Sigmoid colon (tissue), 7 donors: Measurements from ENCODE around the gene NAALADL2. TPM values are rescaled to one million over a fixed set of nuclear protein-coding genes. Genes with fewer than 3 reads are reported as not detected.

Experiments used
- DNase-seq: peaks from one replicate; pipeline ENCODE4 v3.0.0-alpha.2; 2019
- H3K27ac ChIP-seq, 4 donors: fragments of 200-600 bp; sonication (generic); one replicate each; pipeline ENCODE4 v1.5.1; 2016 to 2019; ENCODE audit warnings: mild to moderate bottlenecking in 1 of 4
- H3K27me3 ChIP-seq, 3 donors: fragments of 200-600 bp; sonication (generic); one replicate each; pipeline ENCODE4 v1.5.1; 2019; ENCODE audit warnings: mild to moderate bottlenecking in 1 of 3
- H3K36me3 ChIP-seq, 4 donors: fragments of 200-600 bp; sonication (generic); one replicate each; pipeline ENCODE4 v1.5.1; 2016 to 2019
- H3K4me1 ChIP-seq, 4 donors: fragments of 200-600 bp; sonication (generic); one replicate each; pipeline ENCODE4 v1.5.1; 2017 to 2019
- H3K4me3 ChIP-seq, 4 donors: fragments of 200-600 bp; sonication (generic); one replicate each; pipeline ENCODE4 v1.5.1; 2017 to 2019; ENCODE audit warnings: mild to moderate bottlenecking in 2 of 4, moderate library complexity in 1 of 4
- H3K9me3 ChIP-seq, 4 donors: fragments of 200-600 bp in 3 of 4; sonication (generic) in 3 of 4; one replicate each; pipeline versions ENCODE4 v1.5.1 to v1.6.1; 2013 to 2019
- EP300 ChIP-seq, 4 donors: sonication (generic); formaldehyde crosslinking; IDR thresholded peaks; one replicate each; pipeline ENCODE4 v1.6.1; 2017; ENCODE audit warnings: antibody characterized with exemption in 4 of 4
- POLR2A ChIP-seq, 2 donors: fragments of 450-650 bp; IDR thresholded peaks; one replicate each; pipeline ENCODE4 v1.6.1; 2016; ENCODE audit warnings: antibody characterized with exemption in 2 of 2, mild to moderate bottlenecking in 2 of 2, moderate library complexity in 2 of 2
- POLR2AphosphoS5 ChIP-seq, 4 donors: sonication (generic); formaldehyde crosslinking; IDR thresholded peaks; one replicate each; pipeline ENCODE4 v1.6.1; 2017; ENCODE audit warnings: antibody characterized with exemption in 4 of 4
- WGBS, 2 donors: extraction: QIAGEN DNeasy Blood & Tissue Kit; methylation state at CpG; one replicate each; pipeline ENCODE4 v1.1.7; 2013; 5-methylcytosine and 5-hydroxymethylcytosine counted together
- intact Hi-C: fragments of 100-400 bp; cut with DNase I; formaldehyde crosslinking; loops from one replicate; pipeline ENCODE4 v1.15.1; 2023
- polyA plus RNA-seq, 3 donors: library from polyadenylated mRNA; stranded (reverse); fragments of 200-250 nt; gene quantifications; one replicate each; pipeline ENCODE4 v1.2.3, GENCODE V29; 2013
- total RNA-seq, 4 donors: library from RNA; depleted of rRNA; stranded (reverse); fragments of >200 nt; gene quantifications; one replicate each; pipeline ENCODE4 v1.1.0, GENCODE V29; 2016
- TF ChIP-seq, protein P1 (sequence below), 4 experiments: fragments of 450-650 bp in 3 of 4; fragments of 200-600 bp in 1 of 4; IDR thresholded peaks; one replicate each; pipeline ENCODE4 v1.5.1; 2016 to 2019; ENCODE audit warnings: antibody characterized with exemption in 4 of 4, mild to moderate bottlenecking in 3 of 4, moderate library complexity in 2 of 4
- donor health status: healthy with polysubstance abuse.
- donor health status: Bipolar disorder and iron deficiency.
- donor health status: healthy.

Gene NAALADL2
- total and polyA plus RNA-seq, 7 donors: 0.46 to 18.5 (median 6.0) TPM

DNA sequence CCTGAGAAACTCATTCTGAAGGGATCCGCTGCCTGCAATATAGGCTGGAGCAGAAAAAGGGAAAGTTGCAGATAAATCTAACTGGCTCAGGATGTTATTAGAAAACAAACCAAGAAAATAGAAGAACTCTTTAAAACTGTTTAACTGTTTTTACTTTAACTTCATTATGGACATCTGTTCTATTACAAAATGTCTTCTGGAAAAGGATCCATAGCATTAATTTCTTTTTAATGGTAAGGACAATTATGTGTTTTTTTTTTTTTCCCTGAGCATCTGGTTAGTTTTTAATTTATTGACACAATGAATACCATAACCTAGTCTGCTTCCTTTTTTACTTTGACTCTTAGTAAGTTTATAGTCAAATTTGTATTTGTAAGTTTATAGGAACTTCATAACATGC lies 239.5 kb downstream of the NAALADL2 start:
- DNase-seq: no peak
- intact Hi-C loops: no loop called here
- no peaks in the 10 kb centered on the region for H3K36me3 ChIP-seq
- no peak overlapping the region for H3K27ac ChIP-seq
- 98 to 100% methylated on average over 1 of the region's 1 CpG for WGBS, 2 donors
- peaks cover 0 to 19% (median 4%) of the 10 kb centered on the region in 4 donors for H3K4me1 ChIP-seq
- H3K4me3 ChIP-seq: no peak overlapping the region
- TF ChIP-seq POLR2A (IDR thresholded peaks at IDR 0.05): no peak
- TF ChIP-seq, protein P1, sequence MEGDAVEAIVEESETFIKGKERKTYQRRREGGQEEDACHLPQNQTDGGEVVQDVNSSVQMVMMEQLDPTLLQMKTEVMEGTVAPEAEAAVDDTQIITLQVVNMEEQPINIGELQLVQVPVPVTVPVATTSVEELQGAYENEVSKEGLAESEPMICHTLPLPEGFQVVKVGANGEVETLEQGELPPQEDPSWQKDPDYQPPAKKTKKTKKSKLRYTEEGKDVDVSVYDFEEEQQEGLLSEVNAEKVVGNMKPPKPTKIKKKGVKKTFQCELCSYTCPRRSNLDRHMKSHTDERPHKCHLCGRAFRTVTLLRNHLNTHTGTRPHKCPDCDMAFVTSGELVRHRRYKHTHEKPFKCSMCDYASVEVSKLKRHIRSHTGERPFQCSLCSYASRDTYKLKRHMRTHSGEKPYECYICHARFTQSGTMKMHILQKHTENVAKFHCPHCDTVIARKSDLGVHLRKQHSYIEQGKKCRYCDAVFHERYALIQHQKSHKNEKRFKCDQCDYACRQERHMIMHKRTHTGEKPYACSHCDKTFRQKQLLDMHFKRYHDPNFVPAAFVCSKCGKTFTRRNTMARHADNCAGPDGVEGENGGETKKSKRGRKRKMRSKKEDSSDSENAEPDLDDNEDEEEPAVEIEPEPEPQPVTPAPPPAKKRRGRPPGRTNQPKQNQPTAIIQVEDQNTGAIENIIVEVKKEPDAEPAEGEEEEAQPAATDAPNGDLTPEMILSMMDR (IDR thresholded peaks at IDR 0.05): no peak
- no peak for TF ChIP-seq POLR2AphosphoS5 (IDR thresholded peaks at IDR 0.05)
- no peak for TF ChIP-seq EP300 (IDR thresholded peaks at IDR 0.05)
- H3K9me3 ChIP-seq: no peaks in the 10 kb centered on the region
- no peaks in the 10 kb centered on the region for H3K27me3 ChIP-seq

DNA sequence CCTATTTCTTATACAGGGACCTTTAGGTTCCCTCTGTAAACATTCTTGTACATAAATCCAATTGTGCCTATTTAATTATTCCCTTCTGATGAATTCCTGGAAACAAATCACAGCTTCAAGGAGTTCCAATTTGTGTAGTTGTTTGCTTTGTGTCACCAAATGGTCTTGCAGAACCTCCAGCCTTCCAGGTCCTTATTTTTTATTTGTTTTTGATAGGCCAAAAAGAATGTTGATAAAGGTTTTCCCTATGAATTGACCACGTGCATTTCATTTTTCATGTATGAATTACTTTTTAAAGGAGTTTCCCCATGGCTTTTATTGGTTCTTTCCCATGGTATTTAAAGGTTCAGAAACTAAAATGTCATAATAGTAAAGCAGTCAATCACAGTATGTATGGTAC lies 243.0 kb downstream of the NAALADL2 start:
- Histone ChIP-seq H3K4me3 (no peak overlapping the region), H3K27me3 (no peaks in the 10 kb centered on the region), H3K9me3 (no peaks in the 10 kb centered on the region), H3K4me1 (peaks cover 0 to 5% (median 0%) of the 10 kb centered on the region in 4 donors), H3K36me3 (no peaks in the 10 kb centered on the region), H3K27ac (no peak overlapping the region)
- no peak for TF ChIP-seq EP300 (IDR thresholded peaks at IDR 0.05)
- TF ChIP-seq, protein P1 (IDR thresholded peaks at IDR 0.05): no peak
- no peak for TF ChIP-seq POLR2AphosphoS5 (IDR thresholded peaks at IDR 0.05)
- no peak for TF ChIP-seq POLR2A (IDR thresholded peaks at IDR 0.05)
- 60 to 61% methylated on average over 1 of the region's 1 CpG for WGBS, 2 donors
- intact Hi-C loops: no loop called here
- DNase-seq: no peak

DNA sequence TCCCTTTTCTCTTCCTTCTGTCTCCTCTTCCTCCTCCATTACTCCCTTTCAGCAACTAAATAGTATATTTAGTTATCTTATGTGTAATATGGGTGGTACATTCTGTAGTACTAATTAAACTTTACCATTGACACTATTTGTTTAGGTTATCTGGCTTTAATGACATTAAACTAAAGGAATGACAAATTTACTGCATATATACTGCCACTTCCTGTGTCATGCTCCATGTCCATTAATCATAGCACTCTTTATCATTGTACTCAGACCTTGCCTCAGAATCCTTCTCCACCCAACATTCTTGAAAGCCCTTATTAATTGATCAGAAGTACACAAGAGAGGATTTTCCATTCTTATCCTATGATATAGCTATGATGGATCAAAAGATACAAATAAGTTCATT lies 244.2 kb downstream of the NAALADL2 start:
- TF ChIP-seq POLR2AphosphoS5 (IDR thresholded peaks at IDR 0.05) (no peak), POLR2A (IDR thresholded peaks at IDR 0.05) (no peak), EP300 (IDR thresholded peaks at IDR 0.05) (no peak)
- TF ChIP-seq, protein P1 (IDR thresholded peaks at IDR 0.05): no peak
- H3K27ac ChIP-seq: no peak overlapping the region
- H3K36me3 ChIP-seq: no peaks in the 10 kb centered on the region
- DNase-seq: no peak
- no peaks in the 10 kb centered on the region for H3K9me3 ChIP-seq
- intact Hi-C loops: no loop called here
- H3K4me3 ChIP-seq: no peak overlapping the region
- no peaks in the 10 kb centered on the region for H3K27me3 ChIP-seq
- H3K4me1 ChIP-seq: no peaks in the 10 kb centered on the region

DNA sequence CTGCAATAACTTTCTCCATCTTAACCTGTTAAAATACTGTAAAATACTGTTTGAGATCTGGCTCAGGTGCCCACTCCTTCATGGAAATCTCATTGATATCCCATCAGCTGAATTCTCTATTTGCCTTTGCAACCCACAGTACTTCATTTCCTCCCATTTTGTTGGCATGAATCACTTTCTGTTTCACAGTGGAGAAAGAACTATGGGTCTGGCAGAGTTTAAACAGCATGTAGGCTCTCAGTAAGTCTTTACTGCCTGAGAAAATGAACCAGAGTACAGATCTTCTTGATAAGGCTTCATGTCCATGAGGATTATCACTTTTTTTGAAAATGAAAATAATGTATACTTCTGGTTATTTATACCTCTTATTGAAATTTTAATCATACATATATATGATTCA lies 245.9 kb downstream of the NAALADL2 start:
- H3K36me3 ChIP-seq: no peaks in the 10 kb centered on the region
- intact Hi-C loops: no loop called here
- H3K27me3 ChIP-seq: no peaks in the 10 kb centered on the region
- TF ChIP-seq POLR2AphosphoS5 (IDR thresholded peaks at IDR 0.05) (no peak), POLR2A (IDR thresholded peaks at IDR 0.05) (no peak), EP300 (IDR thresholded peaks at IDR 0.05) (no peak)
- TF ChIP-seq, protein P1 (IDR thresholded peaks at IDR 0.05): no peak
- no peaks in the 10 kb centered on the region for H3K4me1 ChIP-seq
- H3K9me3 ChIP-seq: no peaks in the 10 kb centered on the region
- H3K4me3 ChIP-seq: no peak overlapping the region
- no peak for DNase-seq
- no peak overlapping the region for H3K27ac ChIP-seq

DNA sequence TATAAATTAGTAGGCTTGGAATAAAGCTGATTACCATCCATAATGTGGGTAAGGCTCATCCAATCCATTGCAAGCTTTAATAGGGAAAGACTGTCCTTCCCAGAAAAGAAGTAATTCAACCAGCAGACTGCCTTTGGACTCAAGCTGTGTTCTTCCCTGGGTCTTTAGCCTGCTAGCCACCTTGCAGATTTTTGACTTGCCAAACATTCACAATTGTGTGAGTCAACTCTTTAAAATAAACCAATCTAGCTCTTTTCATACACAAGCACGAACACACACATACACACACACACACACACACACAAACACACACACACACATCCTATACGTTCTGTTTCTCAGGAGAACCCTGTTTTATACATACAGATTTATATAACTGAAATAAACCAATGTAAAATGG lies 248.1 kb downstream of the NAALADL2 start:
- Histone ChIP-seq H3K36me3 (no peaks in the 10 kb centered on the region), H3K27me3 (no peaks in the 10 kb centered on the region), H3K4me1 (peaks cover 0 to 7% (median 2%) of the 10 kb centered on the region in 4 donors), H3K27ac (no peak overlapping the region), H3K9me3 (no peaks in the 10 kb centered on the region), H3K4me3 (no peak overlapping the region)
- no peak for DNase-seq
- 71 to 81% methylated on average over 2 of the region's 2 CpGs for WGBS, 2 donors
- TF ChIP-seq POLR2A (IDR thresholded peaks at IDR 0.05) (no peak), POLR2AphosphoS5 (IDR thresholded peaks at IDR 0.05) (no peak), EP300 (IDR thresholded peaks at IDR 0.05) (no peak)
- TF ChIP-seq, protein P1 (IDR thresholded peaks at IDR 0.05): no peak
- intact Hi-C loops: no loop called here
